Endothelial cell of umbilical vein (primary cell): ENCODE data around the gene SLC12A3. TPM values are rescaled to one million over a fixed set of nuclear protein-coding genes. Genes with fewer than 3 reads are reported as not detected.

ENCODE experiments used
- BruUV-seq: library from RNA; stranded (reverse); fragments of 400-500 nt; replicated peaks from 2 replicates; lab custom pipeline; 2021; lab: Mats Ljungman, UMichigan
- CTCF ChIA-PET: fragments of 300-600, 350-600 bp; sonication (Branson Sonifier 250); formaldehyde crosslinking; loops from one replicate; lab custom pipeline; 2021; ENCODE audit warnings: antibody characterized with exemption, inconsistent platforms; lab: Charles Lee
- POLR2A ChIA-PET: fragments of 300-600, 350-600 bp; sonication (Branson Sonifier 250); formaldehyde crosslinking; loops from one replicate; lab custom pipeline; 2021; ENCODE audit warnings: antibody characterized with exemption, inconsistent platforms; lab: Charles Lee
- DNase-seq: peaks from one replicate; pipeline ENCODE4 v3.0.0-alpha.2; 2011; ENCODE audit warnings: low read depth, low spot score
- FAIRE-seq: peaks from 2 replicates; lab custom pipeline; 2011; peaks lifted over from hg19 to GRCh38; lab: Jason Lieb, UNC
- H2AFZ ChIP-seq: 2 replicates; pipeline ENCODE4 v1.6.0; 2012; ENCODE audit warnings: low read depth, low read length, control low read depth, inconsistent platforms
- H3K27ac ChIP-seq: 2 replicates; pipeline ENCODE4 v1.5.1; 2011; ENCODE audit warnings: low read depth, mild to moderate bottlenecking, control low read depth, low read length, moderate library complexity; ENCODE audit not compliant: insufficient read depth
- H3K27me3 ChIP-seq, 2 experiments: 2 replicates each; pipeline versions ENCODE4 v1.6.0 to v1.6.1; 2011; ENCODE audit warnings: low read length in 2 of 2, mixed read lengths in 1 of 2; ENCODE audit not compliant: control insufficient read depth in 2 of 2, insufficient read depth in 2 of 2
- H3K36me3 ChIP-seq, 2 experiments: 2 replicates in 1 of 2; 3 replicates in 1 of 2; pipeline ENCODE4 v1.5.1; 2011; ENCODE audit warnings: low read length in 2 of 2, mild to moderate bottlenecking in 1 of 2, moderate library complexity in 1 of 2; ENCODE audit not compliant: control insufficient read depth in 2 of 2, insufficient read depth in 2 of 2; ENCODE audit errors: extremely low read depth in 1 of 2
- H3K4me1 ChIP-seq: 3 replicates; pipeline ENCODE4 v1.5.1; 2011; ENCODE audit warnings: mild to moderate bottlenecking, low read length; ENCODE audit not compliant: control insufficient read depth, insufficient read depth; ENCODE audit errors: extremely low read depth
- H3K4me2 ChIP-seq: 2 replicates; pipeline ENCODE4 v1.6.1; 2011; ENCODE audit warnings: low read length, control low read depth, mixed read lengths; ENCODE audit not compliant: insufficient read depth
- H3K4me3 ChIP-seq, 3 experiments: fragments of 200-600 bp in 1 of 3; sonication (generic), shearing (Covaris generic) in 1 of 3; replicated peaks in 1 of 3; 2 replicates each; pipeline ENCODE4 v1.5.1; 2011 to 2016; ENCODE audit warnings: control low read depth in 3 of 3, low read length in 3 of 3, mild to moderate bottlenecking in 2 of 3, inconsistent platforms in 1 of 3, low read depth in 1 of 3, moderate library complexity in 1 of 3; ENCODE audit not compliant: insufficient read depth in 1 of 3
- H3K79me2 ChIP-seq: 2 replicates; pipeline ENCODE4 v1.6.0; 2012; ENCODE audit warnings: low read length, inconsistent platforms; ENCODE audit not compliant: control insufficient read depth, insufficient read depth
- H3K9ac ChIP-seq: replicated peaks from 2 replicates; pipeline ENCODE3; 2011; ENCODE audit warnings: low read length, control low read depth; ENCODE audit not compliant: insufficient read depth; ENCODE audit errors: extremely low read depth
- H3K9me1 ChIP-seq: replicated peaks from 3 replicates; pipeline ENCODE4 v1.6.0; 2011; ENCODE audit warnings: mild to moderate bottlenecking, low read length; ENCODE audit not compliant: control insufficient read depth, insufficient read depth; ENCODE audit errors: extremely low read depth
- H3K9me3 ChIP-seq: replicated peaks from 2 replicates; pipeline ENCODE4 v1.5.1; 2012; ENCODE audit warnings: low read length, inconsistent platforms; ENCODE audit not compliant: control insufficient read depth, insufficient read depth
- H4K20me1 ChIP-seq: replicated peaks from 2 replicates; pipeline ENCODE3; 2011; ENCODE audit warnings: mild to moderate bottlenecking, low read length; ENCODE audit not compliant: control insufficient read depth, insufficient read depth; ENCODE audit errors: extremely low read depth
- CTCF ChIP-seq, 2 donors: IDR thresholded peaks; 1 replicate in 1 of 2; 2 replicates in 1 of 2; pipeline ENCODE4 v1.5.1; 2011; ENCODE audit warnings: low read length in 2 of 2, mild to moderate bottlenecking in 2 of 2, moderate library complexity in 2 of 2, control low read depth in 1 of 2, inconsistent platforms in 1 of 2, low read depth in 1 of 2; ENCODE audit not compliant: insufficient read depth in 1 of 2; ENCODE audit errors: extremely low read depth in 1 of 2
- EZH2 ChIP-seq: IDR thresholded peaks from 2 replicates; pipeline ENCODE4 v1.6.1; 2012; ENCODE audit warnings: borderline replicate concordance, low read depth, mild to moderate bottlenecking, moderate library complexity, low read length, inconsistent platforms; ENCODE audit not compliant: severe bottlenecking
- FOS ChIP-seq: IDR thresholded peaks from 2 replicates; pipeline ENCODE4 v1.6.1; 2011; ENCODE audit warnings: mild to moderate bottlenecking, low read length, moderate library complexity, borderline replicate concordance; ENCODE audit not compliant: insufficient read depth
- GATA2 ChIP-seq: IDR thresholded peaks from 2 replicates; pipeline ENCODE4 v1.7.0; 2011; ENCODE audit warnings: low read depth, mild to moderate bottlenecking, moderate library complexity, mixed read lengths, low read length; ENCODE audit not compliant: insufficient read length, insufficient read depth
- JUN ChIP-seq: IDR thresholded peaks from 2 replicates; pipeline ENCODE4 v1.6.1; 2011; ENCODE audit warnings: borderline replicate concordance, low read depth; ENCODE audit not compliant: insufficient read length, insufficient read depth
- MAX ChIP-seq: IDR thresholded peaks from 2 replicates; pipeline ENCODE4 v1.6.1; 2011; ENCODE audit not compliant: insufficient read depth, insufficient read length
- MYC ChIP-seq: IDR thresholded peaks from one replicate; pipeline ENCODE4 v1.6.1; 2011; ENCODE audit warnings: mild to moderate bottlenecking, low read depth, low read length
- POLR2A ChIP-seq: IDR thresholded peaks from 2 replicates; pipeline ENCODE4 v1.6.1; 2012; ENCODE audit warnings: low read depth, mild to moderate bottlenecking, control low read depth, low read length
- POLR2AphosphoS5 ChIP-seq: IDR thresholded peaks from 2 replicates; pipeline ENCODE4 v1.6.1; 2012; ENCODE audit warnings: low read depth, mild to moderate bottlenecking, control low read depth, low read length, moderate library complexity; ENCODE audit not compliant: insufficient read depth
- dilution Hi-C: fragments of 300-500 bp; cut with MboI; formaldehyde crosslinking; loops from one replicate; pipeline ENCODE4 v1.15.0; 2019; ENCODE audit warnings: low sequenced_read_pairs; ENCODE audit not compliant: extremely low pct_ligation_motif_present
- intact Hi-C: fragments of 100-400 bp; cut with micrococcal nuclease; formaldehyde crosslinking; loops from one replicate; pipeline ENCODE4 v1.10.0; 2022
- polyA plus RNA-seq, 4 experiments: library from polyadenylated mRNA; depleted of rRNA in 3 of 4; stranded (reverse) in 3 of 4; unstranded in 1 of 4; fragments of >200 nt; gene quantifications; 2 replicates each; pipeline versions ENCODE4 v1.2.1 to v1.2.3, GENCODE V29; 2011 to 2012; ENCODE audit warnings: missing spikeins in 1 of 4
- total RNA-seq: library from RNA; stranded (reverse); gene quantifications from 2 replicates; pipeline ENCODE4 v1.2.3, GENCODE V29; 2021

Gene SLC12A3
- total and polyA plus RNA-seq, 2 donors (not counting 3 experiments of a cell fraction or from before 2014, with no cell fraction given): not detected

GRCh38 chr16:56953006-56953405, 88.0 kb downstream of the SLC12A3 start:
- BruUV-seq: no TSS peak
- Histone ChIP-seq H3K27me3 (no peaks in the 10 kb centered on the region), H3K36me3 (no peaks in the 10 kb centered on the region), H4K20me1 (no peaks in the 10 kb centered on the region), H3K4me3 (no peak overlapping the region), H3K9me3 (no peaks in the 10 kb centered on the region), H2AFZ (no peak overlapping the region), H3K4me1 (no peaks in the 10 kb centered on the region), H3K9ac (no peak overlapping the region), H3K4me2 (no peak overlapping the region), H3K9me1 (no peaks in the 10 kb centered on the region), H3K79me2 (no peaks in the 10 kb centered on the region), H3K27ac (no peak overlapping the region)
- FAIRE-seq (no peak), DNase-seq (no peak)
- ChIA-PET CTCF (interaction anchor here (0.7 to 4.1 kb wide), 5 partner anchors 87 to 164 kb away, joined by 3 to 54 read pairs (median 7); no protein-coding TSS in a partner anchor), POLR2A (no interaction called here)
- TF ChIP-seq POLR2AphosphoS5: no peak
- no peak for TF ChIP-seq POLR2A
- TF ChIP-seq CTCF (IDR thresholded peaks at IDR 0.05; ENCODE audit: extremely low read depth in 1 of 2, insufficient read depth in 1 of 2, low read depth in 1 of 2, low read length in 2 of 2): no peak
- TF ChIP-seq GATA2: no peak
- TF ChIP-seq MAX: no peak
- no peak for TF ChIP-seq JUN
- TF ChIP-seq EZH2: no peak
- TF ChIP-seq FOS: no peak
- no peak for TF ChIP-seq MYC
- intact Hi-C loops: no loop called here
- dilution Hi-C loops: no loop called here
